Pons (tissue), 1 donor: ENCODE measurements around the gene MT1G.

Source experiments
- DNase-seq: peaks from one replicate; pipeline ENCODE4 v3.0.0-alpha.2; 2016; ENCODE audit warnings: low spot score

MT1G gene

DNA sequence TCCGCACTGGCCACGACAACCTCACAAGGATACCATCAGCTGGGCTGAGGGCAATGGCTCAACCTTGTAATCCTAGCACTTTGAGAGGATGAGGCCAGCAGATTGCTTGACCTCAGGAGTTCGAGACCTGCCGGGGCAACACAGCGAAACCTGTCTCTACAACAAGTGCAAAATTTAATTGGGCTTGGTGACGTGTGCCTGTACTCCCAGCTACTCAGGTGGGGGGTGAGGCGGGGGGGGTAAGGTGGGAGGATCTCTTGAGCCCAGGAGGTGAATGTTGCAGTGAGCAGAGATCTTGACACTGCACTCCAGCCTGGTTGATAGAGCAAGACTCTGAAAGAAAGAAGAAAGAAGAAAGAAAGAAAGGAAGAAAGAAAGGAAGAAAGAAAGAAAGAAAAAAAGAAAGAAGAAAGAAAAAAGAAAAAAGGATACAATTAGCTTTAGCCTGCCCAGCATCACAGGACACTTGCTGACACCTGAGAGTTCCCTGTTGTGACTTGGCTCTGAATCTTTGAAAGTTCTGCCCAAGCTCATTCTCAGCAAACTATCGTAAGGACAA is 47.4 kb downstream of the MT1G start:
- DNase-seq: no peak

- DNase-seq: no peak
These were observed 49.7 kb downstream of the MT1G start for GRCh38 chr16:56618138-56618537.

DNA sequence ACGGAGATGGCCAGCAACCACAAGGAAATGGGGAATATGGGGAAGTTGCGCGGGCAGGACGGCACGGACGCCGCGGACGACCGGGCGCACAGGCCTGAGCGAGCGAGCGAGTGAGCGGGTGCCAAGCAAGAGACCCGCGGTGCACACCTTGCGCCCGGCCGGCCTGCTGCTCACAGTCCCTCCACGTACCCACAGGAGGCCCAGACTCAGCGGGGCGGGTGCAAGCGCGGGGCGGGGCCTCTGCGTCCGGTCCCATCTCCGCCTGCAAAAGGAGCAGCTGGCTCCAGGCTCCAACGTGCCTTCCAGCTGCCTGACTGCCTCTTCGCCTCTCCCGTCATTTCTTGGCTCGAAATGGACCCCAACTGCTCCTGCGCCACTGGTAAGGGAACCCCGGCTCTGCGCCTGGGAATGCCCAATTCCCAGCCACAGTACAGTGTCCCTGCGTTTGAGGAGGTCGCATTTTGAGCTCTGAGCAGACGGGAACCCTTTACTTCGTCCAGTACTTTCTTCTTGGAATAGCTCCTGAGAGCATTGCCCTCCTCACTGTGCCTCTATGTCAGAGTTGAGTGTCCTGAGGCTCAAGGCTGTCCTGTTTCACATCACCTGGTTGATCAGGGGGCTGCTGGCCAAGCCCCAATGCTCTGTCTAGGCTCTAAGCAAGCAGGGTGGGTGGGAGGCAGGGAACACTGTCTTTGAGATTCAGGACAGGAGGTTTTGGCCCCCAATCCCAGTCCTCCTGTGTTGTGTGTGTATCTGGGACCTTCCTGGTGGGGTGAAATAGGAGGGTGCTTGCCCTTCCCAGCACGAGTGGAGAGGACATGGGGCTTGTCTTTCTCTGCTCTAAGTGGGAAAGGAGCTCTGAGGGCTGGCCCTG is 50.4 kb downstream of the MT1G start:
- DNase-seq: peak; percentile 31
